ENCODE measurements around the gene POU3F1.

- TF ChIP-seq CTCF (conservative IDR thresholded peaks at IDR 0.05; ENCODE audit: low read depth, low read length) (no peak), EZH2phosphoT487 (IDR thresholded peaks at IDR 0.05; ENCODE audit: borderline replicate concordance, low read length) (no peak), EZH2 (IDR thresholded peaks at IDR 0.05; ENCODE audit: low read length, unreplicated experiment) (no peak)
These were observed 1.1 kb upstream of the POU3F1 start for GRCh38 chr1:38047603-38048141.
